ENCODE measurements around the gene AR. TPM values are rescaled to one million over a fixed set of nuclear protein-coding genes. Genes with fewer than 3 reads are reported as not detected.

AR gene
- total RNA-seq, 1 donor from 2014 or later = 5.0 TPM

- no peaks in the 10 kb centered on the region for H3K9me3 ChIP-seq
- no peak for ATAC-seq
- DNase-seq = no peak
- H3K36me3 ChIP-seq = no peaks in the 10 kb centered on the region
- H3K4me3 ChIP-seq = no peak overlapping the region
- no peaks in the 10 kb centered on the region for H3K27me3 ChIP-seq (ENCODE audit: low read depth)
- TF ChIP-seq CTCF (IDR thresholded peaks at IDR 0.05) = no peak
- intact Hi-C loops (cut with DNase I) = no loop called here
- H3K27ac ChIP-seq = no peak overlapping the region
- H3K4me1 ChIP-seq = no peaks in the 10 kb centered on the region
Observed at GRCh38 chrX:67570839-67571238, 27.0 kb downstream of the AR start.

- DNase-seq (no peak), ATAC-seq (no peak)
- Histone ChIP-seq H3K36me3 (no peaks in the 10 kb centered on the region), H3K27me3 (ENCODE audit: low read depth) (no peaks in the 10 kb centered on the region), H3K27ac (no peak overlapping the region), H3K4me3 (no peak overlapping the region), H3K9me3 (no peaks in the 10 kb centered on the region), H3K4me1 (no peaks in the 10 kb centered on the region)
- no peak for TF ChIP-seq CTCF (IDR thresholded peaks at IDR 0.05)
- intact Hi-C loops (cut with DNase I) = no loop called here
Observed at GRCh38 chrX:67574696-67575095, 30.9 kb downstream of the AR start.

- DNase-seq (no peak), ATAC-seq (no peak)
- no peak for TF ChIP-seq CTCF (IDR thresholded peaks at IDR 0.05)
- Histone ChIP-seq H3K4me3 (no peak overlapping the region), H3K27ac (no peak overlapping the region), H3K4me1 (no peaks in the 10 kb centered on the region), H3K27me3 (ENCODE audit: low read depth) (no peaks in the 10 kb centered on the region), H3K36me3 (no peaks in the 10 kb centered on the region), H3K9me3 (no peaks in the 10 kb centered on the region)
- intact Hi-C loops (cut with DNase I) = no loop called here
Observed at GRCh38 chrX:67582436-67582835, 38.6 kb downstream of the AR start.

- no peaks in the 10 kb centered on the region for H3K27me3 ChIP-seq (ENCODE audit: low read depth)
- intact Hi-C loops (cut with DNase I) = no loop called here
- DNase-seq (no peak), ATAC-seq (no peak)
- no peaks in the 10 kb centered on the region for H3K36me3 ChIP-seq
- no peak overlapping the region for H3K27ac ChIP-seq
- TF ChIP-seq CTCF (IDR thresholded peaks at IDR 0.05) = no peak
- H3K9me3 ChIP-seq = no peaks in the 10 kb centered on the region
- H3K4me1 ChIP-seq = no peaks in the 10 kb centered on the region
- no peak overlapping the region for H3K4me3 ChIP-seq
Observed at GRCh38 chrX:67583171-67583570, 39.4 kb downstream of the AR start.

GRCh38 chrX:67585401-67585800 is 41.6 kb downstream of the AR start:
- Histone ChIP-seq H3K27ac (no peak overlapping the region), H3K27me3 (ENCODE audit: low read depth) (no peaks in the 10 kb centered on the region), H3K4me3 (no peak overlapping the region), H3K36me3 (no peaks in the 10 kb centered on the region), H3K4me1 (no peaks in the 10 kb centered on the region), H3K9me3 (no peaks in the 10 kb centered on the region)
- no peak for TF ChIP-seq CTCF (IDR thresholded peaks at IDR 0.05)
- intact Hi-C loops (cut with DNase I) = no loop called here
- ATAC-seq = no peak
- no peak for DNase-seq
